Activated CD4-positive, alpha-beta T cell treated with anti-CD3 and anti-CD28 coated beads, Interleukin-2, amount 10 ng/mL, durations not matched to agents 7 days and 5 days (primary cell): ENCODE data around the gene SNCG. TPM values are rescaled to one million over a fixed set of nuclear protein-coding genes. Genes with fewer than 3 reads are reported as not detected.

Source experiments
- CTCF ChIA-PET: fragments of 350-600 bp; sonication (Branson Sonifier 250); formaldehyde crosslinking; loops from one replicate; lab custom pipeline; 2021; ENCODE audit warnings: antibody characterized with exemption; lab: Charles Lee
- POLR2A ChIA-PET: fragments of 350-600 bp; sonication (Branson Sonifier 250); formaldehyde crosslinking; loops from one replicate; lab custom pipeline; 2021; ENCODE audit warnings: antibody characterized with exemption; lab: Charles Lee
- DNase-seq: peaks from one replicate; pipeline ENCODE4 v3.0.0-alpha.2; 2020
- H3K27ac Mint-ChIP-seq: one replicate; pipeline ENCODE4 v1.8.0; 2021; ENCODE audit warnings: mild to moderate bottlenecking, moderate library complexity, mixed read lengths
- H3K27me3 Mint-ChIP-seq: one replicate; pipeline ENCODE4 v1.8.0; 2021; ENCODE audit warnings: mixed read lengths
- H3K36me3 Mint-ChIP-seq: one replicate; pipeline ENCODE4 v1.8.0; 2021; ENCODE audit warnings: low read depth, mixed read lengths
- H3K4me1 Mint-ChIP-seq: one replicate; pipeline ENCODE4 v1.8.0; 2021; ENCODE audit warnings: mixed read lengths
- H3K4me3 Mint-ChIP-seq: one replicate; pipeline ENCODE4 v1.8.0; 2021; ENCODE audit warnings: mild to moderate bottlenecking, moderate library complexity, mixed read lengths
- H3K9me3 Mint-ChIP-seq: one replicate; pipeline ENCODE4 v1.8.0; 2021; ENCODE audit warnings: mixed read lengths
- total RNA-seq, 2 experiments: library from RNA; stranded (reverse); gene quantifications; one replicate each; pipeline ENCODE4 v1.2.3, GENCODE V29; 2021

The SNCG gene
- total RNA-seq, 2 experiments from 2014 or later = not detected

- Mint-ChIP-seq H3K4me3 (no peak overlapping the region), H3K27me3 (peaks cover 15% of the 10 kb centered on the region), H3K27ac (no peak overlapping the region), H3K4me1 (peaks cover 18% of the 10 kb centered on the region), H3K9me3 (no peaks in the 10 kb centered on the region), H3K36me3 (no peaks in the 10 kb centered on the region)
- no peak for DNase-seq
- ChIA-PET POLR2A (no interaction called here), CTCF (interaction anchor here (1.5 kb wide), 1 partner anchor 13 kb away, joined by 5 read pairs; no protein-coding TSS in a partner anchor)
Observed at GRCh38 chr10:86964847-86965190, 6.4 kb downstream of the SNCG start.

- CTCF ChIA-PET = interaction anchor here (0.6 to 3.6 kb wide), 11 partner anchors 9 to 560 kb away, joined by 3 to 23 read pairs (median 3); partner anchors contain the start of gene MMRN2
- Mint-ChIP-seq H3K27me3 (peaks cover 15% of the 10 kb centered on the region), H3K27ac (peak overlapping the region; percentile 9), H3K4me1 (peaks cover 19% of the 10 kb centered on the region), H3K4me3 (no peak overlapping the region), H3K36me3 (no peaks in the 10 kb centered on the region), H3K9me3 (no peaks in the 10 kb centered on the region)
- no peak for DNase-seq
- POLR2A ChIA-PET = no interaction called here
Observed at GRCh38 chr10:86965986-86966654, 7.7 kb downstream of the SNCG start.

- Mint-ChIP-seq H3K9me3 (no peaks in the 10 kb centered on the region), H3K27ac (no peak overlapping the region), H3K4me1 (peaks cover 25% of the 10 kb centered on the region), H3K4me3 (no peak overlapping the region), H3K27me3 (peaks cover 19% of the 10 kb centered on the region), H3K36me3 (no peaks in the 10 kb centered on the region)
- ChIA-PET POLR2A (no interaction called here), CTCF (interaction anchor here (0.6 to 3.6 kb wide), 5 partner anchors 12 to 137 kb away, joined by 3 to 23 read pairs (median 4); partner anchors contain the start of gene MMRN2)
- DNase-seq = no peak
Observed at GRCh38 chr10:86967481-86967941, 9.1 kb downstream of the SNCG start.

- peaks cover 28% of the 10 kb centered on the region for H3K27me3 Mint-ChIP-seq
- CTCF ChIA-PET = interaction anchor here (0.6 to 3.6 kb wide), 4 partner anchors 8 to 136 kb away, joined by 4 to 23 read pairs (median 12); partner anchors contain the start of gene MMRN2
- no peak within 1 kb of the TSS for H3K4me3 Mint-ChIP-seq
- POLR2A ChIA-PET = no interaction called here
- H3K27ac Mint-ChIP-seq = peak within 1 kb of the TSS; percentile 9
- DNase-seq = no peak
- H3K36me3 Mint-ChIP-seq = no peaks in the 10 kb centered on the region
- H3K9me3 Mint-ChIP-seq = no peaks in the 10 kb centered on the region
- H3K4me1 Mint-ChIP-seq = peaks cover 29% of the 10 kb centered on the region
Observed at GRCh38 chr10:86968271-86968993, 10.0 kb downstream of the SNCG start, which contains the start of gene ADIRF. Gene ADIRF (plus strand): TSS chr10:86968482. CDS start chr10:86968545, 63 bp downstream.

- no peak for DNase-seq
- Mint-ChIP-seq H3K9me3 (no peaks in the 10 kb centered on the region), H3K27ac (no peak overlapping the region), H3K36me3 (no peaks in the 10 kb centered on the region), H3K27me3 (peaks cover 28% of the 10 kb centered on the region), H3K4me1 (peaks cover 29% of the 10 kb centered on the region), H3K4me3 (no peak overlapping the region)
- ChIA-PET POLR2A (no interaction called here), CTCF (interaction anchor here (0.9 to 2.1 kb wide), 3 partner anchors 9 to 30 kb away, joined by 3 to 12 read pairs (median 4); no protein-coding TSS in a partner anchor)
Observed at GRCh38 chr10:86968994-86969355, 10.6 kb downstream of the SNCG start.

GRCh38 chr10:86969421-86970041 is 11.1 kb downstream of the SNCG start:
- DNase-seq = no peak
- H3K4me3 Mint-ChIP-seq = no peak overlapping the region
- ChIA-PET CTCF (interaction anchor here (0.9 to 2.1 kb wide), 4 partner anchors 10 to 31 kb away, joined by 3 to 12 read pairs (median 4); no protein-coding TSS in a partner anchor), POLR2A (no interaction called here)
- H3K9me3 Mint-ChIP-seq = no peaks in the 10 kb centered on the region
- peaks cover 29% of the 10 kb centered on the region for H3K4me1 Mint-ChIP-seq
- no peaks in the 10 kb centered on the region for H3K36me3 Mint-ChIP-seq
- peaks cover 28% of the 10 kb centered on the region for H3K27me3 Mint-ChIP-seq
- peak overlapping the region; percentile 38 for H3K27ac Mint-ChIP-seq

- H3K36me3 Mint-ChIP-seq = no peaks in the 10 kb centered on the region
- peaks cover 29% of the 10 kb centered on the region for H3K4me1 Mint-ChIP-seq
- H3K27ac Mint-ChIP-seq = peak overlapping the region; percentile 87
- H3K4me3 Mint-ChIP-seq = peak overlapping the region; percentile 67
- peaks cover 28% of the 10 kb centered on the region for H3K27me3 Mint-ChIP-seq
- DNase-seq = no peak
- ChIA-PET CTCF (interaction anchor here (1.2 to 2.1 kb wide), 5 partner anchors 10 to 32 kb away, joined by 3 to 12 read pairs (median 5); no protein-coding TSS in a partner anchor), POLR2A (no interaction called here)
- no peaks in the 10 kb centered on the region for H3K9me3 Mint-ChIP-seq
Observed at GRCh38 chr10:86970162-86970981, 12.0 kb downstream of the SNCG start.

GRCh38 chr10:86970982-86971231 is 12.5 kb downstream of the SNCG start:
- no peak for DNase-seq
- ChIA-PET CTCF (interaction anchor here (1.2 to 2.1 kb wide), 3 partner anchors 10 to 32 kb away, joined by 4 to 8 read pairs (median 5); no protein-coding TSS in a partner anchor), POLR2A (no interaction called here)
- Mint-ChIP-seq H3K4me1 (peaks cover 24% of the 10 kb centered on the region), H3K9me3 (no peaks in the 10 kb centered on the region), H3K4me3 (peak overlapping the region; percentile 67), H3K27ac (peak overlapping the region; percentile 87), H3K27me3 (peaks cover 28% of the 10 kb centered on the region), H3K36me3 (no peaks in the 10 kb centered on the region)

- Mint-ChIP-seq H3K27me3 (peaks cover 28% of the 10 kb centered on the region), H3K36me3 (no peaks in the 10 kb centered on the region), H3K27ac (peak overlapping the region; percentile 89), H3K9me3 (no peaks in the 10 kb centered on the region), H3K4me3 (peak overlapping the region; percentile 68), H3K4me1 (peaks cover 19% of the 10 kb centered on the region)
- DNase-seq = peak; percentile 84
- POLR2A ChIA-PET = no interaction called here
- CTCF ChIA-PET = interaction anchor here (0.6 to 1.2 kb wide), 3 partner anchors 11 to 172 kb away, joined by 4 to 8 read pairs (median 5); no protein-coding TSS in a partner anchor
Observed at GRCh38 chr10:86971232-86971991, 13.0 kb downstream of the SNCG start.

- Mint-ChIP-seq H3K4me3 (peak overlapping the region; percentile 10), H3K27ac (peak overlapping the region; percentile 25), H3K4me1 (peaks cover 13% of the 10 kb centered on the region), H3K27me3 (peaks cover 25% of the 10 kb centered on the region), H3K36me3 (no peaks in the 10 kb centered on the region), H3K9me3 (no peaks in the 10 kb centered on the region)
- ChIA-PET POLR2A (no interaction called here), CTCF (no interaction called here)
- no peak for DNase-seq
Observed at GRCh38 chr10:86972613-86973380, 14.4 kb downstream of the SNCG start.

- H3K9me3 Mint-ChIP-seq = no peaks in the 10 kb centered on the region
- peaks cover 14% of the 10 kb centered on the region for H3K27me3 Mint-ChIP-seq
- no peak overlapping the region for H3K4me3 Mint-ChIP-seq
- DNase-seq = no peak
- H3K27ac Mint-ChIP-seq = no peak overlapping the region
- peaks cover 13% of the 10 kb centered on the region for H3K4me1 Mint-ChIP-seq
- CTCF ChIA-PET = no interaction called here
- no peaks in the 10 kb centered on the region for H3K36me3 Mint-ChIP-seq
- POLR2A ChIA-PET = no interaction called here
Observed at GRCh38 chr10:86974484-86974883, 16.1 kb downstream of the SNCG start.
